IPS-18a (cell line): ENCODE data around the gene PLCD3.
A peak's percentile ranks its signal among the peaks of the same experiment; 100 is the strongest.

Source experiments
- H3K27ac ChIP-seq: one replicate; pipeline ENCODE4 v1.5.1; 2013; ENCODE audit warnings: low read length
- H3K27me3 ChIP-seq: one replicate; pipeline ENCODE4 v1.6.1; 2013; ENCODE audit warnings: mild to moderate bottlenecking, low read length; ENCODE audit not compliant: control insufficient read depth, insufficient read depth
- H3K36me3 ChIP-seq: one replicate; pipeline ENCODE4 v1.6.1; 2013; ENCODE audit warnings: low read depth, low read length; ENCODE audit not compliant: control insufficient read depth
- H3K4me1 ChIP-seq: one replicate; pipeline ENCODE4 v1.6.1; 2013; ENCODE audit warnings: low read depth, low read length; ENCODE audit not compliant: control insufficient read depth
- H3K4me3 ChIP-seq: one replicate; pipeline ENCODE4 v1.5.1; 2013; ENCODE audit warnings: low read length
- H3K9ac ChIP-seq: one replicate; pipeline ENCODE4 v1.6.1; 2013; ENCODE audit warnings: mild to moderate bottlenecking, low read length, moderate library complexity
- H3K9me3 ChIP-seq: one replicate; pipeline ENCODE4 v1.6.1; 2013; ENCODE audit warnings: low read depth, low read length; ENCODE audit not compliant: control insufficient read depth

The PLCD3 gene

GRCh38 chr17:45162025-45162687, 29.8 kb upstream of the PLCD3 start:
- Histone ChIP-seq H3K9ac (peak overlapping the region; percentile 18), H3K4me3 (peak overlapping the region; percentile 57), H3K27ac (peak overlapping the region; percentile 44), H3K36me3 (no peaks in the 10 kb centered on the region), H3K4me1 (peaks cover 9% of the 10 kb centered on the region), H3K27me3 (no peaks in the 10 kb centered on the region), H3K9me3 (no peaks in the 10 kb centered on the region)

- Histone ChIP-seq H3K4me3 (peak within 1 kb of the TSS; percentile 94), H3K36me3 (no peaks in the 10 kb centered on the region), H3K4me1 (peaks cover 9% of the 10 kb centered on the region), H3K27ac (peak within 1 kb of the TSS; percentile 96), H3K27me3 (no peaks in the 10 kb centered on the region), H3K9me3 (no peaks in the 10 kb centered on the region), H3K9ac (peak within 1 kb of the TSS; percentile 99)
Measured at GRCh38 chr17:45161288-45162024, 29.1 kb upstream of the PLCD3 start, which contains the start of gene HEXIM2. TSS of gene HEXIM2 (plus strand) at chr17:45161875. CDS start at chr17:45162794, 919 bp downstream.

- Histone ChIP-seq H3K9me3 (no peaks in the 10 kb centered on the region), H3K4me1 (peaks cover 9% of the 10 kb centered on the region), H3K27ac (peak overlapping the region; percentile 96), H3K27me3 (no peaks in the 10 kb centered on the region), H3K4me3 (peak overlapping the region; percentile 94), H3K36me3 (no peaks in the 10 kb centered on the region), H3K9ac (peak overlapping the region; percentile 99)
Measured at GRCh38 chr17:45160447-45161287, 28.4 kb upstream of the PLCD3 start.

- Histone ChIP-seq H3K36me3 (no peaks in the 10 kb centered on the region), H3K27me3 (no peaks in the 10 kb centered on the region), H3K4me1 (peaks cover 8% of the 10 kb centered on the region), H3K27ac (no peak overlapping the region), H3K9me3 (no peaks in the 10 kb centered on the region), H3K9ac (no peak overlapping the region), H3K4me3 (no peak overlapping the region)
Measured at GRCh38 chr17:45156242-45156641, 23.9 kb upstream of the PLCD3 start.

- Histone ChIP-seq H3K4me1 (peaks cover 15% of the 10 kb centered on the region), H3K9me3 (no peaks in the 10 kb centered on the region), H3K4me3 (no peak overlapping the region), H3K27me3 (no peaks in the 10 kb centered on the region), H3K27ac (no peak overlapping the region), H3K9ac (no peak overlapping the region), H3K36me3 (no peaks in the 10 kb centered on the region)
Measured at GRCh38 chr17:45155483-45155882, 23.2 kb upstream of the PLCD3 start.

GRCh38 chr17:45155029-45155428, 22.7 kb upstream of the PLCD3 start:
- Histone ChIP-seq H3K27me3 (no peaks in the 10 kb centered on the region), H3K27ac (no peak overlapping the region)

GRCh38 chr17:45150911-45151809, 18.8 kb upstream of the PLCD3 start:
- Histone ChIP-seq H3K9ac (no peak overlapping the region), H3K9me3 (no peaks in the 10 kb centered on the region), H3K4me1 (peaks cover 18% of the 10 kb centered on the region), H3K27me3 (no peaks in the 10 kb centered on the region), H3K27ac (no peak overlapping the region), H3K4me3 (peak overlapping the region; percentile 97), H3K36me3 (no peaks in the 10 kb centered on the region)

More at GRCh38 chr17:45155029-45155428, 22.7 kb upstream of the PLCD3 start:
- H3K4me1 ChIP-seq = peaks cover 15% of the 10 kb centered on the region
- no peak overlapping the region for H3K9ac ChIP-seq
- no peaks in the 10 kb centered on the region for H3K9me3 ChIP-seq
- no peaks in the 10 kb centered on the region for H3K36me3 ChIP-seq
- H3K4me3 ChIP-seq = no peak overlapping the region

- peak overlapping the region; percentile 97 for H3K4me3 ChIP-seq
- no peaks in the 10 kb centered on the region for H3K9me3 ChIP-seq
- no peaks in the 10 kb centered on the region for H3K27me3 ChIP-seq
- H3K4me1 ChIP-seq = peaks cover 18% of the 10 kb centered on the region
- peak overlapping the region; percentile 70 for H3K9ac ChIP-seq
- no peaks in the 10 kb centered on the region for H3K36me3 ChIP-seq
- H3K27ac ChIP-seq = no peak overlapping the region
Measured at GRCh38 chr17:45149669-45150664, 17.7 kb upstream of the PLCD3 start.

- Histone ChIP-seq H3K27ac (peak overlapping the region; percentile 41), H3K9ac (peak overlapping the region; percentile 70), H3K27me3 (no peaks in the 10 kb centered on the region), H3K9me3 (no peaks in the 10 kb centered on the region), H3K36me3 (no peaks in the 10 kb centered on the region), H3K4me1 (peaks cover 18% of the 10 kb centered on the region), H3K4me3 (peak overlapping the region; percentile 97)
Measured at GRCh38 chr17:45149037-45149668, 16.8 kb upstream of the PLCD3 start.
